Omental fat pad (tissue), 4 donors: ENCODE measurements around the gene SF1. TPM values are rescaled to one million over a fixed set of nuclear protein-coding genes. Genes with fewer than 3 reads are reported as not detected.

ENCODE experiments used
- ATAC-seq: fragments of 150-250 bp; one replicate; pipeline ENCODE4 v1.9.1; 2016; ENCODE audit warnings: mild to moderate bottlenecking, moderate library complexity; ENCODE audit not compliant: low FRiP score
- DNase-seq: peaks from one replicate; pipeline ENCODE4 v3.0.0-alpha.2; 2019; ENCODE audit warnings: low spot score
- CTCF ChIP-seq, 3 donors: fragments of 450-650 bp; IDR thresholded peaks; one replicate each; pipeline ENCODE4 v1.5.1; 2016 to 2017; ENCODE audit warnings: antibody characterized with exemption in 3 of 3, mild to moderate bottlenecking in 3 of 3, moderate library complexity in 2 of 3
- total RNA-seq, 4 donors: library from RNA; depleted of rRNA; stranded (reverse); fragments of >200 nt; gene quantifications; one replicate each; pipeline ENCODE4 v1.1.0, GENCODE V29; 2016

Gene SF1
- total RNA-seq, 4 donors from 2014 or later = 209 to 411 (median 320) TPM

GRCh38 chr11:64804346-64805210 lies 26.2 kb upstream of the SF1 start:
- no peak for ATAC-seq
- no peak for TF ChIP-seq CTCF (IDR thresholded peaks at IDR 0.05)
- DNase-seq = no peak

- no peak for TF ChIP-seq CTCF (IDR thresholded peaks at IDR 0.05)
- no peak for DNase-seq
- peak; percentile 53 for ATAC-seq
Measured at GRCh38 chr11:64803846-64804345, 25.6 kb upstream of the SF1 start.

GRCh38 chr11:64803158-64803845 lies 25.0 kb upstream of the SF1 start, which contains the start of gene MAP4K2:
Gene MAP4K2 (minus strand): TSS chr11:64803214. CDS start chr11:64803149, 65 bp downstream.
- TF ChIP-seq CTCF (IDR thresholded peaks at IDR 0.05) = no peak
- DNase-seq (peak; percentile 80), ATAC-seq (peak; percentile 87)

GRCh38 chr11:64802370-64803157 lies 24.2 kb upstream of the SF1 start:
- no peak for ATAC-seq
- DNase-seq = no peak
- TF ChIP-seq CTCF (IDR thresholded peaks at IDR 0.05) = no peak

- TF ChIP-seq CTCF (IDR thresholded peaks at IDR 0.05) = no peak
- ATAC-seq (no peak), DNase-seq (no peak)
Measured at GRCh38 chr11:64801561-64802369, 23.4 kb upstream of the SF1 start.

- DNase-seq = no peak
- TF ChIP-seq CTCF (IDR thresholded peaks at IDR 0.05) = no peak
- ATAC-seq = no peak
Measured at GRCh38 chr11:64801158-64801464, 22.8 kb upstream of the SF1 start.
